HG03139 (cell line): Measurements from ENCODE around the gene MAGI2.

ENCODE experiments used
- ATAC-seq: cut with Tn5 transposase; IDR thresholded peaks from one replicate; pipeline ENCODE4 v1.9.1; 2021; ENCODE audit not compliant: unreplicated experiment

Gene MAGI2

GRCh38 chr7:78071491-78072200 lies 1381.8 kb downstream of the MAGI2 start:
- ATAC-seq, result no peak

- ATAC-seq, result no peak
These were observed 1386.9 kb downstream of the MAGI2 start for GRCh38 chr7:78066599-78066998.

- no peak for ATAC-seq
These were observed 1389.7 kb downstream of the MAGI2 start for GRCh38 chr7:78063758-78064157.

- ATAC-seq, result no peak
These were observed 1391.3 kb downstream of the MAGI2 start for GRCh38 chr7:78062214-78062613.

- ATAC-seq, result no peak
These were observed 1395.9 kb downstream of the MAGI2 start for GRCh38 chr7:78057571-78057970.

GRCh38 chr7:78055599-78055998 lies 1397.9 kb downstream of the MAGI2 start:
- no peak for ATAC-seq

- ATAC-seq, result no peak
These were observed 1398.4 kb downstream of the MAGI2 start for GRCh38 chr7:78055001-78055573.

- no peak for ATAC-seq
These were observed 1401.4 kb downstream of the MAGI2 start for GRCh38 chr7:78052112-78052511.

- ATAC-seq, result no peak
These were observed 1405.7 kb downstream of the MAGI2 start for GRCh38 chr7:78047800-78048199.

- ATAC-seq, result no peak
These were observed 1410.3 kb downstream of the MAGI2 start for GRCh38 chr7:78043159-78043558.

- ATAC-seq, result no peak
These were observed 1412.0 kb downstream of the MAGI2 start for GRCh38 chr7:78041423-78041822.

- ATAC-seq, result peak; percentile 86
These were observed 1413.4 kb downstream of the MAGI2 start for GRCh38 chr7:78039790-78040776.

- no peak for ATAC-seq
These were observed 1414.9 kb downstream of the MAGI2 start for GRCh38 chr7:78038465-78039080.

- no peak for ATAC-seq
These were observed 1415.9 kb downstream of the MAGI2 start for GRCh38 chr7:78037603-78038002.

- no peak for ATAC-seq
These were observed 1420.1 kb downstream of the MAGI2 start for GRCh38 chr7:78033410-78033809.

- ATAC-seq, result no peak
These were observed 1427.0 kb downstream of the MAGI2 start for GRCh38 chr7:78026492-78026891.

GRCh38 chr7:78024591-78024990 lies 1428.9 kb downstream of the MAGI2 start:
- no peak for ATAC-seq

GRCh38 chr7:78023191-78023590 lies 1430.3 kb downstream of the MAGI2 start:
- no peak for ATAC-seq

- no peak for ATAC-seq
These were observed 1431.3 kb downstream of the MAGI2 start for GRCh38 chr7:78022165-78022564.

GRCh38 chr7:78020874-78021249 lies 1432.6 kb downstream of the MAGI2 start:
- no peak for ATAC-seq

- peak; percentile 46 for ATAC-seq
These were observed 1433.2 kb downstream of the MAGI2 start for GRCh38 chr7:78020136-78020873.
